GM21786 (cell line): ENCODE data around the gene PDIA5.

Experiments used
- ATAC-seq: cut with Tn5 transposase; IDR thresholded peaks from one replicate; pipeline ENCODE4 v1.9.1; 2021; ENCODE audit not compliant: unreplicated experiment

The PDIA5 gene

GRCh38 chr3:123161167-123161566 lies 94.3 kb downstream of the PDIA5 start:
- no peak for ATAC-seq

GRCh38 chr3:123163141-123163540 lies 96.3 kb downstream of the PDIA5 start:
- ATAC-seq, result no peak

- ATAC-seq, result no peak
Observed at GRCh38 chr3:123165163-123165562, 98.3 kb downstream of the PDIA5 start.

- no peak for ATAC-seq
Observed at GRCh38 chr3:123167686-123168085, 100.9 kb downstream of the PDIA5 start.

GRCh38 chr3:123168122-123168521 lies 101.3 kb downstream of the PDIA5 start:
- ATAC-seq, result no peak

GRCh38 chr3:123168605-123169004 lies 101.8 kb downstream of the PDIA5 start:
- ATAC-seq, result no peak

DNA sequence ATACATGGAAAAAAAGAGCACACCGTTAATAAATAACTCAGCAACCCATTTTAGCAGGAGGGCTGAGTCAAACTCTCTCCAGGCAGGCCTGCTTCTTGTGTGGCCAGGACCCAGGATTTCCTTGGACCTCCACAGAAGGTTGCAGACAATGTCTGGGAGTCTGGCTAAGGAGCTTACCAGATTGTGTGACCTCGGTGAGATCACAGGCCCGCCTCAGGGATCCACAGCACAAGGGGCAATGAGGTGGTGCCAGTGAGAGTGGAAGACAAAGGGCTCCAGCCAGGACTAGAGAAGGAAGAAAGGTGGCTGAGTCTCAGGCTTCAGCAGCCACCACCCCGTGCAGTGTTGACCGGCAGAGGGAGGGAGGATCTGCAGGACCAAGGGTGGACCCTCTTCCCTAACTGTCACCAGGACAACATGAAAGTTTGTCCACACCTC lies 102.7 kb downstream of the PDIA5 start:
- no peak for ATAC-seq

- ATAC-seq, result no peak
Observed at GRCh38 chr3:123169930-123170329, 103.1 kb downstream of the PDIA5 start.

- no peak for ATAC-seq
Observed at GRCh38 chr3:123180791-123181190, 114.0 kb downstream of the PDIA5 start.

GRCh38 chr3:123186695-123187094 lies 119.9 kb downstream of the PDIA5 start:
- ATAC-seq, result no peak

DNA sequence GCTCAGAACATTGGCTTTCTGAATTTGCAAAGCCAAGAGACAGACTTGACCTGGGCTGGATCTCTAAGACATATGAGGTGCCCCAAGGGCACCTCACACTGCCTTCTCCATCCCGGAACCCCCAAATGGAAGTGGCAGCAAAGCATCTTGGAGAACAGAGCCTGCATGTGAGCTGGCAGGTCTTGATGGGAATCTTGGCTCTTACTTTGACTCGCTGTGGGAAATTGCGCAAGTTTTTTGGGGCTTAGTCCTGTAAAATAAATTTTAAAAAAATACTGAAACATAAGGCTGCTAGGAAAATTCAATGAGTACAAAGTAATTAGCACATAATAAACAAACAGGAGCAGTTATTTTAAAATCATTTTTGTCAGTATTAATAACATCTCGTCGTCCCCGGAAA lies 121.2 kb downstream of the PDIA5 start:
- no peak for ATAC-seq

GRCh38 chr3:123193448-123194101 lies 126.8 kb downstream of the PDIA5 start:
- no peak for ATAC-seq

- ATAC-seq, result no peak
Observed at GRCh38 chr3:123194552-123194951, 127.7 kb downstream of the PDIA5 start.

GRCh38 chr3:123198372-123198771 lies 131.5 kb downstream of the PDIA5 start:
- ATAC-seq, result no peak

DNA sequence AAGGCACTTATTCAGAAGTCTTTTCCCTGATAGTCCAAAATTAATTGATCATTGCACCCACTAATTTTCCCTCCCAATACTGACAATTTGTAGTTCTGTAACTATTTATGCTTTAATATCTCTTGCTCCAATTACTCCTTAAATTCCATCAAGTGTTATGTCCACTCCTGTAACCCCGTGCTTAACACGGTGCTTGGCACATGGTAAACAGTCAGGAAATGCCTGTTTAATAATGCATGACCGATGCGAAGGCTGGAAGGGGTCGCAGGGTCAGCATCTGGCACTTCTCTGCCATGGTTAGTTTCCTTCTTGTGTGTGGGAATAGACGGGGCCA lies 134.4 kb downstream of the PDIA5 start:
- no peak for ATAC-seq

GRCh38 chr3:123201557-123202427 lies 135.0 kb downstream of the PDIA5 start, which contains the start of gene SEC22A:
Gene SEC22A, plus strand, starts transcription at chr3:123201943. Its CDS starts 7,275 bp downstream, at chr3:123209218.
- peak; percentile 97 for ATAC-seq

GRCh38 chr3:123202451-123202850 lies 135.6 kb downstream of the PDIA5 start:
- ATAC-seq, result no peak
